Neural cell (in vitro differentiated cells): ENCODE measurements around the gene MCCC1.

Experiments
- CTCF ChIP-seq: fragments of 450-650 bp; IDR thresholded peaks from 2 replicates; pipeline ENCODE4 v1.5.1; 2014; ENCODE audit warnings: antibody characterized with exemption, mild to moderate bottlenecking, moderate library complexity; ENCODE audit not compliant: poor library complexity, severe bottlenecking
- EP300 ChIP-seq: fragments of 450-650 bp; conservative IDR thresholded peaks from 2 replicates; pipeline ENCODE4 v1.6.1; 2014; ENCODE audit warnings: antibody characterized with exemption, mild to moderate bottlenecking, moderate library complexity; ENCODE audit not compliant: poor library complexity, severe bottlenecking
- MXI1 ChIP-seq: fragments of 450-650 bp; conservative IDR thresholded peaks from 2 replicates; pipeline ENCODE4 v1.6.1; 2014; ENCODE audit warnings: antibody characterized with exemption, mild to moderate bottlenecking; ENCODE audit not compliant: poor library complexity, severe bottlenecking
- POLR2AphosphoS5 ChIP-seq: IDR thresholded peaks from 2 replicates; pipeline ENCODE4 v1.6.1; 2012
- RAD21 ChIP-seq: fragments of 450-650 bp; conservative IDR thresholded peaks from 2 replicates; pipeline ENCODE4 v1.6.1; 2014; ENCODE audit warnings: antibody characterized with exemption, mild to moderate bottlenecking, moderate library complexity
- SMC3 ChIP-seq: fragments of 450-650 bp; conservative IDR thresholded peaks from 2 replicates; pipeline ENCODE4 v1.6.1; 2014; ENCODE audit warnings: antibody characterized with exemption, mild to moderate bottlenecking, moderate library complexity; ENCODE audit not compliant: poor library complexity

GRCh38 chr3:183073839-183074238, 25.5 kb downstream of the MCCC1 start:
- TF ChIP-seq CTCF: no peak
- TF ChIP-seq SMC3: no peak
- TF ChIP-seq RAD21: no peak
- TF ChIP-seq EP300: no peak
- TF ChIP-seq POLR2AphosphoS5: no peak
- no peak for TF ChIP-seq MXI1
